CD4-positive, alpha-beta T cell treated with Interleukin-4 for 4 hours (primary cell): ENCODE measurements around the gene FANCE.
A peak's percentile ranks its signal among the peaks of the same experiment; 100 is the strongest.

Source experiments
- DNase-seq: peaks from one replicate; pipeline ENCODE4 v3.0.0-alpha.2; 2020

Gene FANCE, protein sequence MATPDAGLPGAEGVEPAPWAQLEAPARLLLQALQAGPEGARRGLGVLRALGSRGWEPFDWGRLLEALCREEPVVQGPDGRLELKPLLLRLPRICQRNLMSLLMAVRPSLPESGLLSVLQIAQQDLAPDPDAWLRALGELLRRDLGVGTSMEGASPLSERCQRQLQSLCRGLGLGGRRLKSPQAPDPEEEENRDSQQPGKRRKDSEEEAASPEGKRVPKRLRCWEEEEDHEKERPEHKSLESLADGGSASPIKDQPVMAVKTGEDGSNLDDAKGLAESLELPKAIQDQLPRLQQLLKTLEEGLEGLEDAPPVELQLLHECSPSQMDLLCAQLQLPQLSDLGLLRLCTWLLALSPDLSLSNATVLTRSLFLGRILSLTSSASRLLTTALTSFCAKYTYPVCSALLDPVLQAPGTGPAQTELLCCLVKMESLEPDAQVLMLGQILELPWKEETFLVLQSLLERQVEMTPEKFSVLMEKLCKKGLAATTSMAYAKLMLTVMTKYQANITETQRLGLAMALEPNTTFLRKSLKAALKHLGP

DNA sequence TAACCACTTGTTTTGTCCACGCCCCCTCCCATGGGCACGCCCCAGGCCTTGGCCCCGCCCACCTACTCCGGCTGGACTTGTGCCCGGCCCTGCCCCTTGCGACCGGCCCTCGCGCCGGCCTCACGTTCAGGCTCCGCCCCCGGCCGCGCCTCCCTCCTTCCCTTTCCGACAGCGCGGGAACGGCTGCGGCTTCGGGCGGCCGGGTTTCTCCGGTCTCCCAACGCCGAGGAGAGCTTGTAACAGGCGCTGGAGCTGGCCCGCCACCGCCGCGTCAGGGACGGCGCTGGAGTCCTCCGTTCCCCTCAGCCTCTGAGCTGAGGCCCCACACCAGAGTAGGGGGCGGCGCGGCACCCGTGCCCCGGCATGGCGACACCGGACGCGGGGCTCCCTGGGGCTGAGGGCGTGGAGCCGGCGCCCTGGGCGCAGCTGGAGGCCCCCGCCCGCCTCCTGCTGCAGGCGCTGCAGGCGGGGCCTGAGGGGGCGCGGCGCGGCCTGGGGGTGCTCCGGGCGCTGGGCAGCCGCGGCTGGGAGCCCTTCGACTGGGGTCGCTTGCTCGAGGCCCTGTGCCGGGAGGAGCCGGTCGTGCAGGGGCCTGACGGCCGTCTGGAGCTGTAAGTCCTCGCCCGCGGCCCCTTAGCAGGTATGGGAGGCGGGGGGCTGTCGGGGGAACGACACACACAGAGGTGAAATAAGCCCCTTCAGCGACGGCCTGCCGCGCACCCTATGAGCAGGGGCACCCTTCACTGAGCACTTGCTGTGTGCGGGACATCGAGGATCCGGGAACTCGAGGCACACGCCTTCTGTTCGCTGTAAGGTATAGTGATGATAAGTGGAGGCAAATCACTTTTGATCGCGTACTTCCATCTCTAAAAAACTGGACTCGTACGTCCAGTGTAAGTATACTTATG is at the start of gene FANCE:
TSS of gene FANCE (plus strand) at position 156 of the 908 bp plus-strand sequence. CDS start at position 364, 208 bp downstream.
- DNase-seq, result peak; percentile 88

DNA sequence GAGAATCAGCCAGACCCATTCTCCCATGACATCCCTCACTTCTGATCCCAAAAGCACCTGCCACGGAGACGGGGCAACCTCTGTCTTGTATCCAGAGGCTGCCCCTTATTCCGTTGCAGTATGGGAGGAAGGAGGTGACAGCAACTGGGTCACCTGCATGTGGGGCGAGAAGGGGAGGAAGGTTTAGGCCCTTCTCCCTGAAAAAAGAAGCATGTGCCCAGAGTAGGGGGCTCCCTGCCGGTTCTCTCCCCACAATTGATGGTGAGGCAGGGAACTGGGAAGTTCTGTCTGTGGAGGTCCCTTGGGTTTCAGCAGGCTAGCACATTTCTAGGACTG is 49.3 kb upstream of the FANCE start:
- no peak for DNase-seq

DNA sequence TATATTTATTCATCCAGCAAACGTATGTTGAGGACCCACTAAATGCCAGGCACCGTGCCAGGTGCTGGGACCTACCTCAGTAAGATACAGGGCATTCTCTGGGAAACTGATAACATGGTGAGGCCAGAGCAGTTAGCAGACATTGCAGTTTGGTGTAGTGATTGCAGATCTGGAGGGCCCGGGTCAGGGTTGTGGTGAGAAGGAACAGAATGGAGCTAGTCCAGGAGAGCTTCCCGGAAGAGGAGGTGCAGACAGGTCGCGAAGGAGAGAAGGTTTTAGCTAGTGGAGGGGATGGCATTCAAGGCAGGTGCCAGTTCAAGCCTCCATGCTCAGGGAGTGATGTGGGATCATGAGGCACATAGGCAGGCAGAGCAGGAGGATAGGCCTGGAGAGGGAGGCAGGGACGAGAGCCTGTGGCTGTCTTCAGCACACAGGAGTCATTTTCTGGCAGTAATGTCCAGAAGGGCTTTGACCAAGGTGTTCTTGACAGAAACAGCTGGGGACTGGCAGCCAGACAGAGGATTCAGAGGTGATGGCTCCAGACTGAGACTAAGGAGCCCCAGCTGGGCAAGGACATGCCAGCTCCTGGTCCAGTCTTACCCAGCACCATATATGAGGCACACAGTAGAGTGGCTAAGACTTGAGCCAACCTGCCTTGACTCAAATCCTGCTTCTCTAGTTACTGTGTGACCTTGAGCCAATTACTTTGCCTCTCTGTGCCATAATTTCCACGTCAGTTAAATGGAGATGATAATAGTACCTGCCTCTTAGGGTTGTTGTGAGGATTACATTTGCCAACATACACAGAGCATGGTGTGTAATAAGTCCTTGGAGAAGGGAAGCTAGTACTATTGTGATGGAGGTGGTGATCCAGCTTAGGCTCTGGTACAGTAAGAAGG is 48.3 kb upstream of the FANCE start:
- DNase-seq, result no peak

DNA sequence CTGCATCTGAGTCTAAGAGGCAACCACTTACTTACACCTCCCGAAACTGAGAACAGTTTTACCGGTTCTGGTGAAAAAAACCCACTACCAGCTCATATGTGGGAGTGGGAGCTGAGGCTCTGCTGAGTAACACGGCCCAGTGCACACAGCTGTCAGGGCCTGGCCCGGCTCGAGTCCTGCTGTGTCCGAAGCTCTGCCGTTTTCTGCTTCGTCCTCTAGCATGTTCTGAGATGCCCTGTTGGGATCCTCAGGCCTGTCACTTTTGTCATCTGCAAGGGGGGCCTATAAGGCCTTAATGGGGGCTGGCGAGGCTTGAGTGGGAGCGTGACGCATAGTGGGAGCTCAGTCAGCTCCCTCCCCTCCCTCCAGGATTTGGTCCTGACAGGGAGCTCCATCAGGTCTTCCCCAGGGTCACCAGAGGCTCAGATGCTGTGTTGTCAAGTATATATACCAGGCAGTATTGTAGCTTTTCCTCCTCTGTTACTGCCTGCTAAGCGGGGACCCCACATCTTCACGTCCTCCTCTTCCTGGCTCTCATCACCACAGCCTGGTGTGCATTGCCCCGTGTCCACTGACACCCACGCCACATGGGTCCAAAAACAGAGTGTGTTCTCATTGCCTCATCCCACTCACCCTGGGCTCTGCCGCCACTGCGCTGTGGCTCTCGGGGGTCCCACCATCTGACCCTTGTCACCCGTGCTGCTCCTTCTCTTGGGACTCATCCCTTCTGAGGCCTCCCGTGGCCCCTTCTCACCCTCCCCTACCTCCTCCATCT is 45.2 kb upstream of the FANCE start:
- DNase-seq, result no peak

DNA sequence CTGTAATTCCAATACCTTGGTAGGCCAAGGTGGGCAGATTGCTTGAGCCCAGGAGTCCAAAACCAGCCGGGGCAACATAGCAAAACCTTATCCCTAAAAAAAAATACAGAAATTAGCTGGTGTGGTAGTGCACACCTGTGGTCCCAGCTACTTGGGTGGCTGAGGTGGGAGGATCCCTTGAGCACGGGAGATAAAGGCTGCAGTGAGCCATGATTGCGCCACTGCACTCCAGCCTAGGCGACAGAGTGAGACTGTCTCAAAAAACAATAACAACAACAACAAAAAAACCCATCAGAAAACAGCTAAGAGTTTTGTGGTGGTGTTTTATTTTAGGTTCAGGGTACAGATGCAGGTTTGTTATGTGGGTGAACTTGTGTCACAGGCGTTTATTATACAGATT is 42.9 kb upstream of the FANCE start:
- DNase-seq, result no peak

DNA sequence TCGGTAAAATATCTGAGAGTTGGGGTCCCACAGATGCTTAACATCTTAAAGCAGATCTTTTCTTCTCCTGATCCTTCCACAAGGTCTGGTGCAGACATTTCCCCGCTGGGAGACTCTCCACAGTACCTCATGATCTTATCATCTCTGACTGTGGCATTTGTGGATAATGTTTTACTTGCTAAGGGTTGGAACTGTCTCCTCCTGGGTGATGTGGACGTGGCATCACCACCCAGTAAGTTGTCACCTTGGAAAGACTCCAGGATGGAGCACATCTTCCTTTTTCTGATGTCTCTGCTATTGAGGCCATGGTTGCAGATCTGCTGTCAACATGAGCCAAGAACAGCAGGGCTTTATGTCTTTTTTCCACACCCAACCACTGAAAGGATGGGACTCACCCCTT is 42.0 kb upstream of the FANCE start:
- DNase-seq, result no peak

DNA sequence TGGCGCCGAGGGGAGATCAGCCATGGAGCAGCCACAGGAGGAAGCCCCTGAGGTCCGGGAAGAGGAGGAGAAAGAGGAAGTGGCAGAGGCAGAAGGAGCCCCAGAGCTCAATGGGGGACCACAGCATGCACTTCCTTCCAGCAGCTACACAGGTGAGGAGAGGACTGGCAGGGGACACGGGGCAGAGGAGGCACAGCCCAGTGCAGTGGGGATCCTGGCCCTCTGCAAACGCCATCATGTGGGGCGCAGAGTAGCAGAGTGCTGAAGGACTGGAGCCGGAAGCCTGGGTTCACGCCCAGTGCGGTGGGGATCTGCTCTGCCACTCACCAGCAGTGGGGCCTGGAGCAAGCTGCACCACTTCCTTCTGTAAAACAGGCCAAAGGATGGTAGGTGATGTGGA is 41.1 kb upstream of the FANCE start:
- no peak for DNase-seq

DNA sequence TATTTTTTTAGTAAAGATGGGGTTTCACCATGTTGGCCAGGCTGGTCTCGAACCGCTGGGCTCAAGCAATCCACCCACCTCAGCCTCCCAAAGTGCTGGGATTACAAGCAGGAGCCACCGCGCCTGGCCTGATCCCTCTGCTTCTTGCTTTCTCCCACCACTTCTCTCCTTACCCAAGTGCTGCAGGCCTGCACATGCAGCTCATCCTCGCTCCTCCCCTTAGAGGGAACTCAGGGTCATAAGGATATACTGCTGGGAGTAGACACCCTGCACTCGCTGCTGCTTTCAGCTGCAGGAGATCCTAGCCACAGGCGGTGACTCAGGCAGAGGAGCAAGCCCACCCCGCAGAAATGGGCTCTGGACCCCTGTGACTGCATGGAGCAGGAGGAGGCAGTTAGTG is 40.0 kb upstream of the FANCE start:
- no peak for DNase-seq

DNA sequence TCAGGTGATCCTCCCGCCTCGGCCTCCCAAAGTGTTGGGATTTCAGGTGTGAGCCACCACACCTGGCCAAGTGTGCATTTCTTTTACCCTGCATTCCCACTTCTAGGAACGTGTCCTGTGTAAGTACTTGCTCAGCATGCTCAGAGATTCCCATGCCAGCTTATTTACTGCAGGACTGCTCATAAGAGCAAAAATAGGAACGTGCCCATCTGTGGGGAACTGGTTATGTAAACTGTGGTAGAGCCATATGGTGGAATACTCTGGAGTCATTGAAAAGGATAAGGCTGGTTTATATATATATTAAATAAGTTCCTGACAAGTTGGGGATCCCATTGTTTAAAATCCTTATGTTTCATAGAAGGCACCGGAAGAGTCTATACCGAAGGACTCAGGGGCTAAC is 38.2 kb upstream of the FANCE start:
- DNase-seq, result no peak

DNA sequence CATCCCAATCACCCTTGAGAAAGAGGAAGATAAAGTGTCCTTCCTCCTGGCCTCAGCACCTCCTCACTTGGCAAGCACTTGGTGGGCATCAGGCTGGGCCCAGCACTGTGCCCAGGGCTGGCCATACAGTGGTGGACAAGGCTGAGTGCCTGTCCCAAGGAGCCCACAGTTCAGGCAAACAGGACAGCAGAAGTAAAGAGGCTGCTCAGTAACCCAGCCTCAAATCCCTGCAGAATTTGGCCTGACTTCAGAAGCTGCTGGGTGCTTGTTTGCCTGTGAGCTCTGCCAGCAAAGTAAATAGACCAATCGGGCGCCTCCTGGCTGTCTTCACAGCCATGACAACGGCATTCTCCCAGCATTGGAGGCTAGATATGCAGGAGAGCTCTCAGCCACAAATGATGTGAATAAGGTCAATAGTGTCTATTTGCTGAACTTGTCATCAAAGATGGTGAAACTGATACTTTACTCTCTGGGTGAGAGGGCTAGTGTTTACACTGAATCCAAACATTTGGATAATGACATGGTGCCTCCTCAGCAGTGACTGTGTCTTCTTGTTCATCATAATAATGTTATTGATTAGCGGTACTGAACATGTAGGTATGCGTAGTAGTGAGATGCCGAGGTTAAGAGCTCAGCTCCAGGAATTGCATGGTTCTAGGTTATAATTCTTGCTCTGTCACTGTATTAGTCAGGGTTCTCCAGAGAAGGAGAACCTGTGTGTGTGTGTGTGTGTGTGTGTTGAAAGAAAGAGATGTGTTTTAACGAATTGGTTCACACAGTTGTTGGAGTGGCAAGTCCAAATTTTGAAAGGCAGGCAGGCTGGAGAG is 36.9 kb upstream of the FANCE start:
- peak; percentile 21 for DNase-seq

DNA sequence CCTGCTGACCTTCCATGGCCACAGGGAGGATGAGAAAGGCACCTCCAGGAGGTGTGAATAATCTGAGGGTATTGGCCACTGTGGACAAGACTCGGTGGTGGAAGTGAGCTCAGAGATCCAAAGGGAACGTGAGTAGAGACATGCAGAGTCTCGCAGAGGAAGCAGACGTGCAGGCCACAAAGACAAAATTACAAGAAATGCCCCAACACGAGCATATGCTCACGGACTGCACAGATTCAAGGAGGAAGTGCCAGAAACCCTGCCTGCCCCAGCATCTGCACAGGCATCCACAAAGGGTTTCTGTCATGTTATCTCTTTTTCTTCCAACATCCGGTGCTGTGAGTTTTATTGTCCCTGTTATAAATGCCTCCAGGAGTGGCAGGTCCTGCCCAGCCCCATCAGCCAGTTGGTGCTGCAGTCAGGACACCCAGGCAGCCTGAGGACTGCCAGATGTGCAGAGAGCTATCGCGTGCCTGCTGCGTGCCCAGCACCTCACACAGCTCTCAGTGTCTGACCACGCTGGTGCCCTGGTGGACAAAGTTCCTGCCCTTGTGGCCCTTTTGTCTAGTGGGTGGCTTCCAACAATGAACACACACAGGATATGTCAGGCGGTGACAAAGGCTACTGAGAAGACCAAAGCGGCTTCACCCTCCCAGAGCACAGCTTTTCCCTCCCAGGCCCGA is 34.0 kb upstream of the FANCE start:
- no peak for DNase-seq

DNA sequence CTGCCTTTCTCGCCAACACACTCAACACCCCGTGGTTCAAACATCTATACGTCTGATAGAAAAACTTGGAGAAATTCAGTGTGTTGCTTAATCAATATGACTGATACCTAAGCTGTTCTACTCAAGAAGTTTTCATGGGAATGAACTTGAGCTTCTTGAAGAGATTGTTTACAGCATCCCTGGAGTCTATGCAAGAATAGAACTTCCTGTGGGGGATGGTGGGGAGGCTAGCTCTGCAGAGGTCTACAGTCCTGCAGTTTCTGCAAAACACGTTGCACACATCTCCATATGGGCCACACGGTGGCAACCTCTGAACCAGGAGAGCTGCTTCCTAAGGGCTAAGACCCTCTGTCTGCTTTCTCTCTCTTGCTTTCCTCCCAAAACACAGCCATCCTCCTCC is 32.7 kb upstream of the FANCE start:
- DNase-seq, result no peak

DNA sequence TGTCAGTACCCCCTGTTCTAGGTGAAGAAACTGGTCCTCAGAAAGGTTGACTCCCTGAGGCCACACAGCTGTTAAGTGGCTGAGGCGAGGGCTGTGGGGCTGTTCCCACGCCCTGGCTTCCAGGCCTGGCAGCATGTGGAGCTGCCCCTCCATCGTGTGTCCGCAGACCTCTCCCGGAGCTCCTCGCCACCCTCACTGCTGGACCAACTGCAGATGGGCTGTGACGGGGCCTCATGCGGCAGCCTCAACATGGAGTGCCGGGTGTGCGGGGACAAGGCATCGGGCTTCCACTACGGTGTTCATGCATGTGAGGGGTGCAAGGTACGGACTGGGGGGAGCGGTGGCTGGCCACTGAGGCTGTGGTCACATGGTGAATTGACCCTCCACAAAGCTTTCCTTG is 32.2 kb upstream of the FANCE start:
- no peak for DNase-seq

DNA sequence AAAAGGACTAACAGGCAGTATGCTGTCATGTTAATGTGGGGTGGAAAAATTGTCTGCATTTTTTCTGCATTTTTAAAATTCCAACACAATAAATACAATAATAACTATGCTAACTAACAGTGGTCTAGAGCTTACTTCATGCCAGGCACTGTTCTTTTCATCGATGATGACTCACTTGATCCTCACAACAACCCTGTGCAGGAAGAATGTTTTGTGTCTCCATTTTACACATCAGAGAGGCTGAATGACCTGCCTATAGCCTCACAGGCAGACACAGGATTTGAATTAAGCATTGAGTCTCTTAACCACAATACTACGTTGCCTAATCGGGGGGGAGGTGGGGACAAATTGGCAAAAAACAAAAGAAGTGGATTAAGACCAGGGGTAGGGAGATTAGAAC is 26.9 kb upstream of the FANCE start:
- no peak for DNase-seq

DNA sequence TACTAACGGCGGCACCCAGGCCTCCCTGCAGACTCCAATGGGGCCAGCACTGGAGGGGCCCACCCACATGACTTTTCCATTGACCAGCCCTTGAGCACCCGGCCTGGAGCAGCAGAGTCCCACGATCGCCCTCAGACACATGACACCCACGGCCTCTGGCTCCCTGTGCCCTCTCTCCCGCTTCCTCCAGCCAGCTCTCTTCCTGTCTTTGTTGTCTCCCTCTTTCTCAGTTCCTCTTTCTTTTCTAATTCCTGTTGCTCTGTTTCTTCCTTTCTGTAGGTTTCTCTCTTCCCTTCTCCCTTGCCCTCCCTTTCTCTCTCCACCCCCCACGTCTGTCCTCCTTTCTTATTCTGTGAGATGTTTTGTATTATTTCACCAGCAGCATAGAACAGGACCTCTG is 26.1 kb upstream of the FANCE start:
- no peak for DNase-seq

DNA sequence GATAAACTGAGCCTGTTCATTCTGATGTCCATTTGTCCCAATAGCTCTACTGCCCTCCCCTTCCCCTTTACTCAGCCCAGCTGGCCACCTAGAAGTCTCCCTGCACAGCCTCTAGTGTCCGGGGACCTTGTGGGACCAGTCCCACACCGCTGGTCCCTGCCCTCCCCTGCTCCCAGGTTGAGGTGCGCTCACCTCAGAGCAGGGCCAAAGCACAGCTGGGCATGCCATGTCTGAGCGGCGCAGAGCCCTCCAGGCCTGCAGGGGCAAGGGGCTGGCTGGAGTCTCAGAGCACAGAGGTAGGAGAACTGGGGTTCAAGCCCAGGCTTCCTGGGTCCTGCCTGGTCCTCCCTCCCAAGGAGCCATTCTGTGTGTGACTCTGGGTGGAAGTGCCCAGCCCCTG is 24.7 kb upstream of the FANCE start:
- no peak for DNase-seq

DNA sequence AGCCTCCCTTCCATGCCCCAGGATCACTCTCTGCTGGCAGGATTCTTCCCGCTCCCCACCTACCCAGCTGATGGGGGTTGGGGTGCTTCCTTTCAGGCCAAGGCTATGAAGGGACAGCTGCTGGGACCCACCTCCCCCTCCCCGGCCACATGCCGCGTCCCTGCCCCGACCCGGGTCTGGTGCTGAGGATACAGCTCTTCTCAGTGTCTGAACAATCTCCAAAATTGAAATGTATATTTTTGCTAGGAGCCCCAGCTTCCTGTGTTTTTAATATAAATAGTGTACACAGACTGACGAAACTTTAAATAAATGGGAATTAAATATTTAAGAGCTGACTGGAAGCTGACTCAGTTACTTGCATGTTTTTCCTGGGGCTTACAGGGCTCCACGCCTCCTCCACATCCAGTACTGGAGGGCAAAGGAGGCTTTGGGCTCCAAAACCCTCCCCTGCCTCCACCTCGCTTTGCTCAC is 24.3 kb upstream of the FANCE start:
- DNase-seq, result no peak

DNA sequence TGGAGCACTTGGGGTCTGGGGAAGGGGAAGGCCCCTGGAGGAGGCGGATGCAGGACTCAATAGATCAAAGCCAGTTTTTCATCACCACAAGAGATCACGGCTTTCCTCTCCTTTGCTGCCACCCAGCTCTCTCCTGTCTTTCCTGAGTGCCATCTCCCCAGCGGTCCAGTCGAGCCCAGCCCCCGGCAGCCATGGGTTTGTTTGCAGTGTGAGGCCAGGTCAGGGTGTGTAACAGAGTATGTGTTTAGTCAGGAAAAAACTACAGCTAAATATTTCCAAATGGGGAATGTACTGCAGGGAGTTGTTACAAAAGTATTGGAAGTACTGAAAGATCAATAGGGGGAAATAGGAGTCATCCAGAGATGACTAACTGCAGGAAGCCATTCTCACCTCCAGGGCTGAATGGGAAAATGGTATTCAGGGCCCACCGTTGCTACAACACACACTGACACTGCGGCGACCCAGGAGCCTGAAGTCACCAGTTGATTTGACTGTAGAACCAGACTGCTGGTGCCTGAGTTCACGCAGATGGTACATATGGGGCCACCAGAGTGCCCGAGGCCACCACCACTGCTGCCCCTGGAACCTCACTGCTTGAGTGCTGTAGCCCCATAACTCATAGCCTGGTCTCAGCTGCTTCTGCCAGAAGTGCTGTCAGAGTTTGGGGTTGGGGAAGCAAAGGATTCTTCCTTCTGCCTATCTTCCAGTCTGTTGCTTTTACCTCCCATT is 23.6 kb upstream of the FANCE start:
- DNase-seq, result no peak

DNA sequence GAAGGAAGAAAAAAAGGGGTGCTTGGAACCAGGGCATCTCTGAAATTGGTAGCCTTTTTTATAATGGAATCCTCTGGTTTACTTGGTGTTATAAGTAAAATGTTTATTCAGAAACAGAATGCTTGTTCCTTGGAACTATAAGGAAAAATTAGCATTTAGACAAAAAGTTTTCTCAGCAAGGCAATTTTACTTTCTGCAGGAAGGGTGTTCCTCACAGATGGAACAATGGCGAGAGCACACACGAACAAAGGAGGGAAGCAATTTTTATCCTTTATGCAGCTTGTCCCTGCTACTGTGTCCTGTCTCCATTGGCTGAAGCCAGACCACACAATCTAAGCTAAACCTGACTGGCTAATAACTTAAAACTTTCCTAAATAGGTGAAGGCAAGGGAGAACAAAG is 22.7 kb upstream of the FANCE start:
- no peak for DNase-seq

DNA sequence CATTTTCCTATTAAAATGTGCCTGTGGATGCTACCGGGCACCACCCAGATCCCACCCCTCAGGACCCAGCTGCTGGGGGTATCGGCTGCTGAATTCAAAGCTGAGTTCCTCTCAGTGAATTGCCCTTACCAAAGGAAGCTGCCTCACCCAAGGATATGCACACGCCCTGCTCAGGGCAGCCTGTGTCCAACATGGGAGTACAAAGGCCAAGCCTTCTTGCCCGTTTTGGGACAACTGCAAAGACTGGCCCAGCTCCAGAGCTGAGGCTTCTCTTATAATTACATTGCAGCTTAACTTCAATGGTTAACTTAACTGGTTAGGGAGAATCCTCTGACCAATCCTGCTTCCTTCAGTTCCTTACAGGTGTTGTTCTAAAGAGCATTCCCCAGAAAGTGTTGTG is 19.8 kb upstream of the FANCE start:
- no peak for DNase-seq
